Breast epithelium (tissue), 4 donors: ENCODE results near the gene PTPRN2. TPM values are rescaled to one million over a fixed set of nuclear protein-coding genes. Genes with fewer than 3 reads are reported as not detected.

Experiments
- DNase-seq, 2 donors: peaks; one replicate each; pipeline ENCODE4 v3.0.0-alpha.2; 2019; ENCODE audit warnings: low spot score in 2 of 2
- H3K27ac ChIP-seq, 2 donors: fragments of 200-600 bp; sonication (generic) in 1 of 2; one replicate each; pipeline ENCODE4 v1.5.1; 2016 to 2019; ENCODE audit warnings: mild to moderate bottlenecking in 1 of 2
- H3K27me3 ChIP-seq, 2 donors: fragments of 200-600 bp; sonication (generic) in 1 of 2; one replicate each; pipeline versions ENCODE4 v1.5.1 to v1.6.0; 2017 to 2019; ENCODE audit warnings: control low read depth in 1 of 2, mild to moderate bottlenecking in 1 of 2
- H3K36me3 ChIP-seq: fragments of 200-600 bp; one replicate; pipeline ENCODE4 v1.5.1; 2019
- H3K4me1 ChIP-seq, 2 donors: fragments of 200-600 bp; sonication (generic); one replicate each; pipeline ENCODE4 v1.5.1; 2016 to 2019; ENCODE audit warnings: control low read depth in 1 of 2
- H3K4me3 ChIP-seq, 3 donors: fragments of 200-600 bp; sonication (generic); 1 replicate in 2 of 3; 2 replicates in 1 of 3; pipeline ENCODE4 v1.5.1; 2016 to 2019; ENCODE audit warnings: mild to moderate bottlenecking in 3 of 3, moderate library complexity in 2 of 3
- H3K9me3 ChIP-seq, 2 donors: fragments of 200-600 bp; sonication (generic) in 1 of 2; one replicate each; pipeline ENCODE4 v1.5.1; 2016 to 2019; ENCODE audit warnings: control low read depth in 1 of 2
- POLR2A ChIP-seq: fragments of 450-650 bp; IDR thresholded peaks from one replicate; pipeline ENCODE4 v1.6.1; 2016; ENCODE audit warnings: antibody characterized with exemption, mild to moderate bottlenecking, moderate library complexity
- POLR2AphosphoS5 ChIP-seq, 3 donors: sonication (generic); formaldehyde crosslinking; IDR thresholded peaks; one replicate each; pipeline ENCODE4 v1.6.1; 2017; ENCODE audit warnings: antibody characterized with exemption in 3 of 3
- intact Hi-C: fragments of 100-400 bp; cut with DNase I; formaldehyde crosslinking; loops from one replicate; pipeline ENCODE4 v1.15.1; 2023; ENCODE audit warnings: low total_unique reads
- total RNA-seq, 3 donors: library from RNA; depleted of rRNA; stranded (reverse); fragments of >200 nt; gene quantifications; one replicate each; pipeline ENCODE4 v1.1.0, GENCODE V29; 2016
- TF ChIP-seq, protein P1 (sequence below), 3 donors: fragments of 450-650 bp; IDR thresholded peaks; one replicate each; pipeline ENCODE4 v1.5.1; 2016 to 2017; ENCODE audit warnings: antibody characterized with exemption in 3 of 3, mild to moderate bottlenecking in 3 of 3, moderate library complexity in 3 of 3

Gene PTPRN2
- total RNA-seq, 3 donors from 2014 or later, result 1.6 to 2.2 (median 2.2) TPM

DNA sequence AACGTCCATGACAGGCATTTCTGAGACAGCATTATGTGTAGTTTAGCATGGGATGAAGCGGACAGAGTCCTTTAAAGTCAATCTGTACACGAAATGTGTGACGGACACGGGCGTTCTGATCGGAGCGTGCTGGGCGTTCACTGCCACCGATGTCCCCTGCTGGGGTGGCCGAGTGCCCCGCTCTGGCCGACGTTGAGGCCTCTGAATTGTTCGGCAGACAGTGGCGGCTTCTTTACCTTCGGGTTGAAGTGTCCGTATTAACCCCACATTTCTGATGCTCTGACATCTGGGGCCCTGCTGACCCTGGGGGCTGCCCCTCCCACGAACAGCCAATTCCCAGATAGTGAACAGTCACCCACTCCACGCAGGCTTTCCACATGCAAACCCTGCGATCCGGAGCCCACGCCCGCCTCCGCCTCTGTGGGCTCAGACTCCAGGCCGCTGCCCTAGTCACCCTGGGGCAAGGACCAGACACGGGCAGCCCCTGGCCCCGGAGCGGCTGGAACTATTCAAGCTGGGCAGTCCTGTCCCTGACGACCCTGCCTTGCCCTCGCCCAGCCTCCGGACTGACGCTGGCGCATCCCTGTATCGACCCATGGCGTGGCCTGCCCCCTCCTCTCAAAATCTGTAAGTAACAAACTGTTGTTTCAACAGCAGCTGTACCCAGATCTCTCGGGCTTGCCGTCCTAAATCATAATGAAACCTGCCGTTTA is 445.7 kb downstream of the PTPRN2 start:
- DNase-seq, result no peak
- Histone ChIP-seq H3K27me3 (no peaks in the 10 kb centered on the region), H3K4me3 (no peak overlapping the region), H3K4me1 (no peaks in the 10 kb centered on the region), H3K27ac (no peak overlapping the region), H3K9me3 (peaks cover 13 to 43% of the 10 kb centered on the region in 2 donors), H3K36me3 (no peaks in the 10 kb centered on the region)
- TF ChIP-seq POLR2AphosphoS5 (IDR thresholded peaks at IDR 0.05) (no peak), POLR2A (no peak)
- TF ChIP-seq, protein P1, sequence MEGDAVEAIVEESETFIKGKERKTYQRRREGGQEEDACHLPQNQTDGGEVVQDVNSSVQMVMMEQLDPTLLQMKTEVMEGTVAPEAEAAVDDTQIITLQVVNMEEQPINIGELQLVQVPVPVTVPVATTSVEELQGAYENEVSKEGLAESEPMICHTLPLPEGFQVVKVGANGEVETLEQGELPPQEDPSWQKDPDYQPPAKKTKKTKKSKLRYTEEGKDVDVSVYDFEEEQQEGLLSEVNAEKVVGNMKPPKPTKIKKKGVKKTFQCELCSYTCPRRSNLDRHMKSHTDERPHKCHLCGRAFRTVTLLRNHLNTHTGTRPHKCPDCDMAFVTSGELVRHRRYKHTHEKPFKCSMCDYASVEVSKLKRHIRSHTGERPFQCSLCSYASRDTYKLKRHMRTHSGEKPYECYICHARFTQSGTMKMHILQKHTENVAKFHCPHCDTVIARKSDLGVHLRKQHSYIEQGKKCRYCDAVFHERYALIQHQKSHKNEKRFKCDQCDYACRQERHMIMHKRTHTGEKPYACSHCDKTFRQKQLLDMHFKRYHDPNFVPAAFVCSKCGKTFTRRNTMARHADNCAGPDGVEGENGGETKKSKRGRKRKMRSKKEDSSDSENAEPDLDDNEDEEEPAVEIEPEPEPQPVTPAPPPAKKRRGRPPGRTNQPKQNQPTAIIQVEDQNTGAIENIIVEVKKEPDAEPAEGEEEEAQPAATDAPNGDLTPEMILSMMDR (IDR thresholded peaks at IDR 0.05), result no peak
- intact Hi-C loops, result no loop called here

GRCh38 chr7:158141221-158141582 is 446.4 kb downstream of the PTPRN2 start:
- Histone ChIP-seq H3K27me3 (no peaks in the 10 kb centered on the region), H3K36me3 (no peaks in the 10 kb centered on the region), H3K27ac (no peak overlapping the region), H3K9me3 (peaks cover 13 to 43% of the 10 kb centered on the region in 2 donors), H3K4me3 (no peak overlapping the region), H3K4me1 (no peaks in the 10 kb centered on the region)
- no peak for DNase-seq
- intact Hi-C loops, result no loop called here
- TF ChIP-seq POLR2AphosphoS5 (IDR thresholded peaks at IDR 0.05) (no peak), POLR2A (no peak)
- TF ChIP-seq, protein P1 (IDR thresholded peaks at IDR 0.05), result no peak

- intact Hi-C loops, result no loop called here
- Histone ChIP-seq H3K27me3 (no peaks in the 10 kb centered on the region), H3K27ac (no peak overlapping the region), H3K9me3 (peaks cover 13 to 43% of the 10 kb centered on the region in 2 donors), H3K36me3 (no peaks in the 10 kb centered on the region), H3K4me3 (no peak overlapping the region), H3K4me1 (no peaks in the 10 kb centered on the region)
- DNase-seq, result no peak
- no peak for TF ChIP-seq POLR2AphosphoS5 (IDR thresholded peaks at IDR 0.05)
These were observed 446.9 kb downstream of the PTPRN2 start for GRCh38 chr7:158140538-158141220.

GRCh38 chr7:158139499-158139898 is 448.1 kb downstream of the PTPRN2 start:
- H3K9me3 ChIP-seq, result peaks cover 13 to 33% of the 10 kb centered on the region in 2 donors

DNA sequence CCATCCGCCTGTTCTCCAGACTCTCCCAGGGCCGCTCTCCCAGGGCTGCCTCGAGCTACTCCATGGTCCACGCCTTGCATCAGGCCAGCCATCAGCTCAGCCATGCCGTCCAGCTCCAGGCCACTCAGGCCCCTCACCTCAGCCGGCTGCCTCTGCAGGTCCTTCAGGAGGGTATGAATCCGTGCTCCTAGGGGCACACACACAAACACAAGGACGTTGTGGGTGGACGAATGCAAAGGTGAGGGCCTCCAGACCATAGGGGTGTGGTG is 449.4 kb downstream of the PTPRN2 start:
- Histone ChIP-seq H3K36me3 (no peaks in the 10 kb centered on the region), H3K9me3 (peaks cover 18 to 24% of the 10 kb centered on the region in 2 donors), H3K27me3 (no peaks in the 10 kb centered on the region), H3K4me1 (no peaks in the 10 kb centered on the region), H3K4me3 (no peak overlapping the region), H3K27ac (no peak overlapping the region)
- DNase-seq, result no peak
- TF ChIP-seq POLR2AphosphoS5 (IDR thresholded peaks at IDR 0.05), result no peak
- TF ChIP-seq, protein P1 (IDR thresholded peaks at IDR 0.05), result no peak
- TF ChIP-seq POLR2A, result no peak
- intact Hi-C loops, result no loop called here

More at GRCh38 chr7:158139499-158139898, 448.1 kb downstream of the PTPRN2 start:
- Histone ChIP-seq H3K27me3 (no peaks in the 10 kb centered on the region), H3K4me3 (no peak overlapping the region), H3K4me1 (no peaks in the 10 kb centered on the region), H3K36me3 (no peaks in the 10 kb centered on the region), H3K27ac (no peak overlapping the region)
- no peak for DNase-seq
- intact Hi-C loops, result no loop called here
- TF ChIP-seq, protein P1 (IDR thresholded peaks at IDR 0.05), result no peak
- TF ChIP-seq POLR2A (no peak), POLR2AphosphoS5 (IDR thresholded peaks at IDR 0.05) (no peak)
